ENCODE data around the gene F2RL3. TPM values are rescaled to one million over a fixed set of nuclear protein-coding genes. Genes with fewer than 3 reads are reported as not detected.
A peak's percentile ranks its signal among the peaks of the same experiment; 100 is the strongest.

Gene F2RL3
- total and polyA plus RNA-seq, 8 donors = 0.58 to 6.8 (median 1.8) TPM; not detected in 1

GRCh38 chr19:16897029-16897855, 8.4 kb downstream of the F2RL3 start:
- Histone ChIP-seq H3K9me3 (no peaks in the 10 kb centered on the region), H3K27me3 (peaks cover 0 to 14% (median 5%) of the 10 kb centered on the region in 3 donors), H3K4me3 (peak overlapping the region; percentile 61 to 65 (median 63)), H3K36me3 (no peaks in the 10 kb centered on the region), H3K4me1 (peaks cover 3 to 34% (median 23%) of the 10 kb centered on the region in 4 donors), H3K27ac (peak overlapping the region; percentile 70 to 91 (median 80))
- intact Hi-C loops (cut with DNase I; ENCODE audit: low total_unique reads) = no loop called here
- 2 to 5% (median 3%) methylated on average over 17 to 68 of the region's 68 CpGs for WGBS, 5 donors
- DNase-seq = peak; percentile 96 to 97
- peak in 2 of 3 donors; percentile 27 to 59 for TF ChIP-seq POLR2AphosphoS5 (IDR thresholded peaks at IDR 0.05)
- no peak for TF ChIP-seq EP300 (IDR thresholded peaks at IDR 0.05)

DNA sequence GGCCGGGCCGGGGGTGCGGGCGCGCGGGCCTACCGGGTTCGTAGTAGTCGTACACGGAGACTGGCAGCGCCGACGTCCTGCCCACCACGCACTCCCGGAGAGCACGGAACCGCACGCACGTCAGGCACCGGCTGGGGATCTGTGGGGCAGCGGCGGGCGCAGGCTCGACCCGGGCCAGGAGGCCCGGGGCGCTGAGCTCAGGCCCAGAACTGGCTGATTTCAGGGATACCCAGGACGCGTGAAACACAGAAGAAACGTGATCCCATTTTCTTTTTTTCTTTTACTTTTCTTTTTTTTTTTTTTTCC, 9.0 kb downstream of the F2RL3 start:
- peak overlapping the region; percentile 61 to 65 (median 63) for H3K4me3 ChIP-seq
- H3K36me3 ChIP-seq = no peaks in the 10 kb centered on the region
- no peak for TF ChIP-seq POLR2A (IDR thresholded peaks at IDR 0.05)
- TF ChIP-seq EP300 (IDR thresholded peaks at IDR 0.05) = no peak
- no peak for TF ChIP-seq POLR2AphosphoS5 (IDR thresholded peaks at IDR 0.05)
- TF ChIP-seq, protein P1, sequence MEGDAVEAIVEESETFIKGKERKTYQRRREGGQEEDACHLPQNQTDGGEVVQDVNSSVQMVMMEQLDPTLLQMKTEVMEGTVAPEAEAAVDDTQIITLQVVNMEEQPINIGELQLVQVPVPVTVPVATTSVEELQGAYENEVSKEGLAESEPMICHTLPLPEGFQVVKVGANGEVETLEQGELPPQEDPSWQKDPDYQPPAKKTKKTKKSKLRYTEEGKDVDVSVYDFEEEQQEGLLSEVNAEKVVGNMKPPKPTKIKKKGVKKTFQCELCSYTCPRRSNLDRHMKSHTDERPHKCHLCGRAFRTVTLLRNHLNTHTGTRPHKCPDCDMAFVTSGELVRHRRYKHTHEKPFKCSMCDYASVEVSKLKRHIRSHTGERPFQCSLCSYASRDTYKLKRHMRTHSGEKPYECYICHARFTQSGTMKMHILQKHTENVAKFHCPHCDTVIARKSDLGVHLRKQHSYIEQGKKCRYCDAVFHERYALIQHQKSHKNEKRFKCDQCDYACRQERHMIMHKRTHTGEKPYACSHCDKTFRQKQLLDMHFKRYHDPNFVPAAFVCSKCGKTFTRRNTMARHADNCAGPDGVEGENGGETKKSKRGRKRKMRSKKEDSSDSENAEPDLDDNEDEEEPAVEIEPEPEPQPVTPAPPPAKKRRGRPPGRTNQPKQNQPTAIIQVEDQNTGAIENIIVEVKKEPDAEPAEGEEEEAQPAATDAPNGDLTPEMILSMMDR (IDR thresholded peaks at IDR 0.05) = no peak
- peaks cover 3 to 34% (median 23%) of the 10 kb centered on the region in 4 donors for H3K4me1 ChIP-seq
- peaks cover 0 to 14% (median 5%) of the 10 kb centered on the region in 3 donors for H3K27me3 ChIP-seq
- intact Hi-C loops (cut with DNase I; ENCODE audit: low total_unique reads) = no loop called here
- WGBS, 5 donors = 11 to 22% (median 16%) methylated on average over 11 to 30 of the region's 30 CpGs
- no peaks in the 10 kb centered on the region for H3K9me3 ChIP-seq
- H3K27ac ChIP-seq = peak overlapping the region; percentile 38 to 91 (median 80)
- DNase-seq = no peak

DNA sequence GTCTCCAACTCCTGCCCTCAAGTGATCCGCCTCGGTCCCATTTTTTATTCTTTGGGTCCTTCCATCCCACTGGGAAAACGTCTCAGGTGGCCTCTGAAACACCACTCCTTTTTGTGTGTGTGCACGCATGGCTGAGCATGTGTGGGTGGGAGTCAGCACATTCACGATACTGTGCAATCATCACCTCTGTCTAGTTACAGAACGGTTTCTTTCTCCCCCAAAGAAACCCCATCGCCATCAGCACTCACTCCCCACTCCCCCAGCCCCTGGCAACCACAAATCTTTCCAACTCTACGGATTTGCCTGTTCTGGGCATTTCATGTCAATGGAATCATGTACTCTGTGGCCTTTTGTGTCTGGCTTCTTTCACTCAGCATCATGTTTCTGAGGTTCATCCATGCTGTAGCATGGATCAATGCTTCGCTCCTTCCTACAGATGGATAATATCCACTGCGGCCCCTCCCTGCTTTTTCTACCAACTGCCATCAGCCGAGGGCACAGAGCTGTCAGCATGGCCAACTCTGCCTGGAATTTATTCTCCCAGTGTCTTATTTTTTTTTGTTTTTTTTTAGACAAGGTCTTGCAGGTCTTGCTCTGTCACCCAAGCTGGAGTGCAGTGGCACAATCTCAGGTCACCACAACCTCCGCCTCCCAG, 9.7 kb downstream of the F2RL3 start:
- H3K27ac ChIP-seq = peak overlapping the region in 1 of 5 donors; percentile 91

DNA sequence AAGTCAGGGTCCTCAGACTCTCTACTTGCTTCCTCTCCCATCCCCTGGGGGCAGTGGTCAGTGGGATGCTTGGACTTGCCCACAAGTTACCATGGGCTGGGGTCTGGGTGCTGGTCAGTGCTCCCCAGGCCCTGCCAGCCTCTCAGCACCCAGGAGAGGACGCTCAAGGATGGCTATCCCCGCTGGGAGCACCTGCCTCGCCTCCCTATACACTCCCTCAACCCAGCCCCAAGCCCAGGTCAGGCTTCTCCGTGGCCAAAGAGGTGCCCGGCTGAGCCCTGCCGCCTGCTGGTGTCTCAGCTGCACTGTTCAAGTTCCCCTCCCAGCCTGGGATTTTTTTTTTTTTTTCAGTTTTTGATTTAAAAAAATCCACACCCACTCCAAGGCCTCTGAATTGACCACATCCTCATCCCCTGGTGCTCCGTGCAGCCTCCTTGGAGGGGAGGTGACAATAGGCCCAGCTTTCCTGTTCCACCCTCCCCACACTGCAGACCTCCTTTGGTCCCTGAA, 10.8 kb downstream of the F2RL3 start:
- no peaks in the 10 kb centered on the region for H3K36me3 ChIP-seq
- H3K9me3 ChIP-seq = peaks cover 0 to 4% (median under 1%) of the 10 kb centered on the region in 4 donors
- intact Hi-C loops (cut with DNase I; ENCODE audit: low total_unique reads) = loop anchor here (10.0 kb wide), 1 partner anchor 125 kb away; no protein-coding TSS in a partner anchor
- no peak for TF ChIP-seq POLR2AphosphoS5 (IDR thresholded peaks at IDR 0.05)
- TF ChIP-seq, protein P1 (IDR thresholded peaks at IDR 0.05) = peak in 4 of 7 experiments; percentile 15 to 49 (median 32)
- no peak overlapping the region for H3K27ac ChIP-seq
- H3K4me1 ChIP-seq = peaks cover 3 to 29% (median 23%) of the 10 kb centered on the region in 4 donors
- peak; percentile 45 to 46 for DNase-seq
- peaks cover 0 to 21% (median 5%) of the 10 kb centered on the region in 3 donors for H3K27me3 ChIP-seq
- no peak overlapping the region for H3K4me3 ChIP-seq
- 23 to 39% (median 35%) methylated on average over 7 of the region's 7 CpGs for WGBS, 5 donors

More for the DNA sequence above, 9.7 kb downstream of the F2RL3 start:
- Histone ChIP-seq H3K9me3 (no peaks in the 10 kb centered on the region), H3K27me3 (peaks cover 0 to 14% (median 5%) of the 10 kb centered on the region in 3 donors), H3K36me3 (no peaks in the 10 kb centered on the region), H3K4me1 (peaks cover 3 to 34% (median 23%) of the 10 kb centered on the region in 4 donors), H3K4me3 (peak overlapping the region in 1 of 4 donors; percentile 62)
- no peak for DNase-seq
- intact Hi-C loops (cut with DNase I; ENCODE audit: low total_unique reads) = no loop called here
- TF ChIP-seq EP300 (IDR thresholded peaks at IDR 0.05) = no peak
- TF ChIP-seq POLR2AphosphoS5 (IDR thresholded peaks at IDR 0.05) = no peak
- no peak for TF ChIP-seq POLR2A (IDR thresholded peaks at IDR 0.05)
- TF ChIP-seq, protein P1 (IDR thresholded peaks at IDR 0.05) = no peak
- 89 to 94% (median 91%) methylated on average over 12 of the region's 12 CpGs for WGBS, 5 donors

Data from stomach (tissue), 9 donors.